GM21576 (cell line): Measurements from ENCODE around the gene RFLNA.
"Not testable (repeated sequence)": the region's sequence is repeated elsewhere in the genome, so short reads cannot be mapped to it uniquely, and the experiment has no call there.

Experiments
- ATAC-seq: cut with Tn5 transposase; IDR thresholded peaks from one replicate; pipeline ENCODE4 v1.9.1; 2021; ENCODE audit warnings: mild to moderate bottlenecking, moderate library complexity; ENCODE audit not compliant: unreplicated experiment

RFLNA gene

DNA sequence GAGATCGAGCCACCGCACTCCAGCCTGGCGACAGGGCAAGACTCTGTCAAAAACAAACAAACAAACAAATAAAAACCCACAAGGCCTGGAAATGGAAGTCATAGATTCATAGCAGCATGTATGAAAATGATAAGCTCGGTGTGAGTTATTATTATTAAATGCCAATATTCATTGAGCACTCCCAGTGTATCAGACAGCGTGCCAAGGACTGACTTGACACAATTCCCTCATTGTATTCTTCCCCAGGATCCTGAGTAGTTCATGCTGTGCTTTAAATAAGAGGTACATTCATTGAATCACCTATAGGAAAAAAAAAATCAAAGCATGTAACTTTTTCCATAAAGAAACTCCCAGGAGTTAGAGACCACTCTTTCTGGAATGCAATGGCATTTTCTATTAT lies 12.6 kb upstream of the RFLNA start:
- ATAC-seq, result no peak

DNA sequence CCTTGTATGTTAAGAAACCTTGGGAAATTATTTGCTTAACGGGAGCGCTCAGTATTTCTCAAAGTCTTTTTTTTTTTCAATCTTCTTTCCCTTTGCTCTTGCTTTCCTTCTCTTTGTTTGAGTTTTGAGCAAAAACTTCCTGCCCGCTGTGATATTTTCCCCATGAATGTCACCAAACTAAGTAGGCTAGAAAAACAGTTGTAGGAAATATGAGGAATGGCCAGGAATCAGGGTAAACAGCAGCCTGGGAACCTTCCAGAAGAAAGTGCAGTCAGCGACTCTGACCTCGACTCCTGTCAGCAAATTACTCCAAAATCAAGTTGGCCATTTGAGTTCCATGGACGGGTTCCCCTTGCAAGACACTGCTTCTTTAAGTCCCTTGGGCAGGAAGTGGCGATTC lies 11.6 kb upstream of the RFLNA start:
- no peak for ATAC-seq

DNA sequence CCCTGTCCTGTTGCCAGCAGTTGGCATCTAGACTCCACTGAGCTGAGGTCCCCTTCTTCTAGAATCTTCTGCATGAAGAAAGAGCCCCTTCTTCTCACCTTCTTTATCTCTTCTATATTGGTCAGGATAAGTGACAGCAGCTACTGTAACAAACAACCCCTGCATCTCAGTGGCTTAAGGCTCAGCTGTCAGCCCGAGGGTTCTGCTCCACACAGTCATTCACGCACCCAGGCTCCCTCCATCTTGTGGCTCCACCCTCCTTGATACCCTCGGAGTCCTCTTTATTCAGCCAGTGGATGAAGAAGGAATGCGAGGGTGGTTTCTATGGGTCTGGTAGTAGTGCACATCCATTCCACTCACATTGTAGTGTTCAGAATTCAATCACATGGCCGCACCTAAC lies 10.5 kb upstream of the RFLNA start:
- ATAC-seq, result no peak

GRCh38 chr12:124286414-124286813 lies 8.5 kb upstream of the RFLNA start:
- no peak for ATAC-seq

GRCh38 chr12:124286971-124287370 lies 7.9 kb upstream of the RFLNA start:
- ATAC-seq, result no peak

DNA sequence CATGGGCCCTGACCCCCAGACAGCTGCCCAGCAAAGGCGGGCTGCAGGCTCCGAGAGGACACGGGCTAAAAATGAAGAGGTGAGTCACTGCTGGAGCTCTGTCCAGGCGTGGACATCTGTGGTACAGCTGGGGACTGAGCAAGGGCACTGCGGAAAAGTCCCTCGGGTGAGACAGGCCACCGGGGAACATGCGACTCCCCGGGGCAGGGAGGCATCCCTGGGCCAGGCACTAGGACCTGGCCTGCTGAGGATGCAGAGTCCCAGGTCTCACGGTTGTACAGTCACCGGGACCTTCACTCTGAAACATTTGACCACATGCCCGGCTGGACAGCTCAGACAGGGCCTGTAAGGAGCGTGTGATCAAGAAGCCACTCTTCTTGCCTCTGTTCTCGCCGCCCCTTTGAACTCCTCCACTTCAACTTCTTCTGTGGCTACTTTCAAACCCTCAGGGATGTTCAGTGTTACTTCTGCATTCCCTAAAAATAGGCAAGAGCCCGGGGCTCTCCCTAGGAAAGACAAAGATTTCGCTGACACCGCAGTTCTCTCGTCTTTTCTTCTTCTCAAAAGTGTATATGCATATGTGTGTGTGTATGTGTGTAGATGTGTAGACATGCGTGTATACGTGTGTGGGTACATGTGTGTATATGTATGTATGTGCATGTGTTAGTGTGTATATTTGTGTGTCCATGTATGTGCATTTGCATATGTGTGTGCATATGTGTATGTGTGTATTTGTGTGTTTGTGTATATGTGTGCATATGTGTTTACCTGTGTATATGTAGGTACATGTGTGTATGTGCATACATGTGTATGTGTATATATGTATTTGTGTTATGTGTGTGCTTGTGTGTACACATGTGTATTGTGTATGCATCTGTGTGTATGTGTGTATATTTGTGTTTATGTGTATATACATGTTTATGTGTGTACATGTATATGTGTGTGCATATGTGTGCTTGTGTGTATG lies 5.0 kb upstream of the RFLNA start:
- ATAC-seq, result no peak

- ATAC-seq, result no peak
These were observed 2.5 kb upstream of the RFLNA start for GRCh38 chr12:124292385-124292784.

DNA sequence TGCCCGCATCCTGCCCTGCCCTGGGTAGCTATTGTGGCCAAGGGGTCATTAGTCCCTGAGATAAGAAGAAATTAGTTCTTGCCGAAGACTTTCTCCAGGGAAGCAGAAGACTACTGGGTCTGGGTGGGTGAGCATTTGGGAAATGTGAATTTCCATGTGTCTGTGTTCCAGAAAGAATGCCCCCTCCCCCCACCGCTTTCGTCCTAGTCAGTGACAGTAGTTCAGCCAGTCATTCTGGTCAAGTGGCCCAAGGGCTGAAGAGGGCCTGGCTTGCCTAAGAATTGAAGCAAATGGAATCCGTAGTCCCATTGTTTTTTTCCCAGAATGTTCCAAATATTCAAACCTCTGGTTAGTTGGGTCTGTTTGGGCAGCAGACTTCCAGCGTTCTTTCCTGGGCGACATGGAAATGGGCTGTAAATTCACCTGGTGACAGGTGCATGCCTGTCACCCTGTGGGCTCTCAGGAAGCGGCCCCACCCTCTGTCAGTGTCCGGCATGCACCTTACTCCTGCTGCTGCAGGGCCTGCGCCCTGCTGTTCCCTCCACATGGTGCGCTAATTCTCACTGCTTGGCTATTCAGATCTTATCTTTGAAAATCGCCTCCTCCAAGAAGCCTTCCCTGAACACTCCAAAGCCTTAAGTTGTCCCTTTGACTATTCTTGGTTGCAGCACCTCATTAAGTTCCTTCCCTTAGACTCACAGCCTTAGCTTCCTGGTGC lies 1.4 kb upstream of the RFLNA start:
- no peak for ATAC-seq

DNA sequence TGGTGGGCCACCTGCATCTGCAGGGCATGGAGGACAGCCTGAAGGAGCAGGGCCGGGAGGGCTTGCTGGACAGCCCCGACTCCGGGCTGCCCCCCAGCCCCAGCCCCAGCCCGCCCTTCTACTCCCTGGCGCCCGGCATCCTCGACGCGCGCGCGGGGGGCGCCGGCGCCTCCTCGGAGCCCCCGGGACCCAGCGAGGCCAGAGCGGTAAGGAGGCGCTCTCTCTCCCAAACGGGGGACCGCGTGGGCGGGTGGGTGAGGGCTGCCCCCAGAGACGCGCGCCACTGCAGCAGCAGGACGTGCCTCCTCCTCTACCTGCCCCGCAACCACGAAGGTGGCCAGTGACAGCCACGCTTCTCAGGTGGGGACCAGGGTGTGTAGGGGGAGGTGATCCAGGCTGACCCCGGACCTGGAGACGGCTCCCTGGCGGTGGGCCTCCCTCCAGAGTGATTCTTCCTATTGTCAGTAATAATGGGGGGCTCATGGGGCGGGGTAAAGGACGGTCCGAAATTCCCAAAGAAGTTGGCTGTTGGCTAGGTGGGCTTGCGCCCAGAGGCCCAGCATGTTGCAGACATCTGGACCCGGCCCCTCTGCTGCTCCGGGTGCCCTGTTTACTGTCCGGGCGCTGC lies 652 bp downstream of the RFLNA start:
- no peak for ATAC-seq

DNA sequence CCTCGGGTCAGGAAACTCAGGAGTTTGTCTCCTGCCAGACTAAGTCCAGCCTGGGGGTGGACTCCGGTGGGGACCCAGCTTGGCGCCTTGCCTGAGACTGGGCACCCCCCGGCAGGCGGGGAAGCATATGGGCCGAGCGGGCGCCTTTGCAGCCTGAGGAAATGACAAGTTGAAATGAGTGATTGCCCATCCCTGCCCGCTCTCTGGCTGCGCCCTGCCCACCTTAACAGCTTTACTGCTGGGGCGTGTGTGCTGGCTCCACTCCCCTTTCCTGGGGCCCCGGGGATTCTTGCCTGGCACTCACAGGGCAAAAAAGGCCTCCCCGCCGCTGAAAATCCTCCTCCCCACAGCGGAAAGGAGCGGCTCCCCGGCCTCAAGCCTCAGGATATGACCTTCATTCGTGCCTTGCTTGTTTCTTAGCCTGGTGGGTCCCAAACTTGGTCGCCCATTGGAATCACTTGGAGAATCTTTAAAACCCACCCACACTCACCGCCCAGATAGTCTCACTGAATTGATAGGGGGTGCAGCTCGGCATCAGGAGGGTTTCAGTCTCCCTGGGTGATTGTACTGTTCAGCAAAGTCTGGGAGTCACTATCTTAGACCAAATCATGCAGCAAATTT lies 1.5 kb downstream of the RFLNA start:
- ATAC-seq, result no peak

DNA sequence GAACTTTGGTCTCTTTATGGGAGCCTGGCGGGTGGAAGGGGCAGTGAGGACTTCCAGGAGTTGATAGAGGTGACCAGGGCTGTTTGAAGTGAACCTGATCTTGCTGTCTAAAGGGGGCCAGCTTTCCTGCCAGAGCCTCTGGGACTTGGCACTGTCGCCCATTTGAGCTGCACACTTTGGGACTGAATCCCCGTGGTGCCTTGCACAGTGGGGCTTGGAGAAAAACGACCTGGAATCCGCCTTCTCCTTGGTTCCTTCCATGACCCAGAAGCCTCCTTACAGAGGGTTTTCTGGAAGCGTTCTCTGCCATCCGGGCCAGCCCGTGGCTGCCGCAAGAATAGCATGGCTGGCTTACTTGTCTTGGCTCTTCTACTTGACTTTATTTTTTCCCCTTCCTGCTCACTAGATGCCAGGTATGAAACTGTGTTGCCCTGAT lies 2.0 kb downstream of the RFLNA start:
- no peak for ATAC-seq

GRCh38 chr12:124297389-124297788 lies 2.5 kb downstream of the RFLNA start:
- ATAC-seq, result no peak

- ATAC-seq, result no peak
These were observed 3.0 kb downstream of the RFLNA start for GRCh38 chr12:124297856-124298255.

GRCh38 chr12:124298685-124299410 lies 4.0 kb downstream of the RFLNA start:
- ATAC-seq, result no peak

DNA sequence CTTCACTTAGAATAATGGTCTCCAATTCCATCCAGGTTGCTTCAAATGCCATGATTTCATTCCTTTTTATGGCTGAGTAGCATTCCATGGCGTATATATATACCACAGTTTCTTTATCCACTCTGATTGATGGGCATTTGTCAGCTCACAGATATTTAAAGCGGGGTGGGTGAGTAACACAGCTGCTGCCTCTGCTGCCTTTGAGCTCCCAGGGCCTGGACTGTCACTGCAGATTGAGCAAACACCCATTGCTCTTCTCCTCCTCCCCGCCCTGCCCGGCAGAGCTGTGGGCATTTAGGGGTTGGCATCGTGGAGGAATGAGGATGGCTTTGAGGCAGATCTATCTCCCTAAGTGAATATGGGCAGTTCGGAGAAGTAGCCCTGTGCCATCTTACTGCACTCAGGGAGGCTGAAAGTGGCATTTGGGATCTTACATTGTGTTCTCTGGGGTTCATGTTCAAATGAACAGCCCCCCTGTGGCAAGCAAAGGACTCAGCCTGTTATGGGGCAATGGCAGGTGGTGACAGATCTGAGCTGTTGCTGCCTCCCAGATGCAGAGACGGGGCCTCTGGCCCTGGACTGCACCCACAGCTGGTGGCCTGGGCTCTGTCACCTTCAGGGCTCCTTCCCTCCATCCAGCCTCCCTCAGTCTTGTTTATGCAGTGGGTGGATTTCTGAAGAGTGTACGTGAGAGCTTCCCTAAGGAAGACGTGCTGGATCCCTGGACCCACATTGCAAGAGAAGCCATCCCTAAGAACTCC lies 4.9 kb downstream of the RFLNA start:
- no peak for ATAC-seq

DNA sequence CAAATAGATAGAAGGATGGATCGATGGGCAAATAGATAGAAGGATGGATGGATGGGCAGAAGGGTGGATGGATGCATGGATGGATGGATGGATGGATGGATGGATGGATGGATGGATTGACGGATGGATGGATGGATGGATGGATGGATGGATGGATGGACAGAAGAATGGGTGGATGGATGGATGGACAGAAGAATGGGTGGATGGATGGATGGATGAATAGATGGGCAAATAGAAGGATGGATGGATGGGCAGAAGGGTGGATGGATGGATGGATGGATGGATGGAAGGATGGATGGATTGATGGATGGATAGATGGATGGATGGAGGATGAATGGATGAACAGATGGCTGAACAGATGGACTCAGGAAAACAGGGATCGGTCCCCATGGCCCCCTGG lies 5.8 kb downstream of the RFLNA start:
- ATAC-seq, result not testable (repeated sequence)

- no peak for ATAC-seq
These were observed 6.3 kb downstream of the RFLNA start for GRCh38 chr12:124301084-124301654.

DNA sequence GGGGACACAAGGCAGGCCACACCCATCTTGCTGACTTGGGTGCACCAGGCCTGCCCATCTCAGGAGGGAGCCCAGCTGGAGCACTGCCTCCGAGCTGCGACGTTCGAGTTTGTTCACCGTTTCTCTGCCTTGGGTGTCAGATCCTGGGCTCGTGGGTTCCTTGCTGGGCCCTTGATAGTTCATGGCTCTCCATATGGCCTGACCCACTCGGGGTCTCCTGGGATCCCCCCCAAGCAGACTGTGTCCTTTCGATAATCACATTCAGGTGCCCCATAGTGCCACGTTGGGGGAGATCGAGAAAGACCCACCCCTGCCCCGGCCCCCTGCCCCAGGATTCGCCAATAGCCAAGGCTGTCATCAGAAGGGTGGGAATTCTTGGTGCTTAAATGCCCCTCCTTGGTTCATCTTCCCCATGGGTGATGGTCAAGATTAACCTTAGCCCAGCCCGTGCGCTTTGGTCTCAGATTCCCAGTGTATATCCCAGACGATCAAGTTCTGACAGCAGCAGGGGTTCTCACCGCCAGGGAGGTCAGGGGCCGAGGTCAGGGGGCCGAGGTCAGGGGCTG lies 7.4 kb downstream of the RFLNA start:
- no peak for ATAC-seq
